ENCODE results near the gene ZFP91. TPM values are rescaled to one million over a fixed set of nuclear protein-coding genes. Genes with fewer than 3 reads are reported as not detected.

Gene ZFP91
- total and polyA plus RNA-seq, 9 of the 15 experiments (the other 6 are each of a cell fraction or from before 2014, with no cell fraction given): 17.6 to 58.3 (median 34.0) TPM

DNA sequence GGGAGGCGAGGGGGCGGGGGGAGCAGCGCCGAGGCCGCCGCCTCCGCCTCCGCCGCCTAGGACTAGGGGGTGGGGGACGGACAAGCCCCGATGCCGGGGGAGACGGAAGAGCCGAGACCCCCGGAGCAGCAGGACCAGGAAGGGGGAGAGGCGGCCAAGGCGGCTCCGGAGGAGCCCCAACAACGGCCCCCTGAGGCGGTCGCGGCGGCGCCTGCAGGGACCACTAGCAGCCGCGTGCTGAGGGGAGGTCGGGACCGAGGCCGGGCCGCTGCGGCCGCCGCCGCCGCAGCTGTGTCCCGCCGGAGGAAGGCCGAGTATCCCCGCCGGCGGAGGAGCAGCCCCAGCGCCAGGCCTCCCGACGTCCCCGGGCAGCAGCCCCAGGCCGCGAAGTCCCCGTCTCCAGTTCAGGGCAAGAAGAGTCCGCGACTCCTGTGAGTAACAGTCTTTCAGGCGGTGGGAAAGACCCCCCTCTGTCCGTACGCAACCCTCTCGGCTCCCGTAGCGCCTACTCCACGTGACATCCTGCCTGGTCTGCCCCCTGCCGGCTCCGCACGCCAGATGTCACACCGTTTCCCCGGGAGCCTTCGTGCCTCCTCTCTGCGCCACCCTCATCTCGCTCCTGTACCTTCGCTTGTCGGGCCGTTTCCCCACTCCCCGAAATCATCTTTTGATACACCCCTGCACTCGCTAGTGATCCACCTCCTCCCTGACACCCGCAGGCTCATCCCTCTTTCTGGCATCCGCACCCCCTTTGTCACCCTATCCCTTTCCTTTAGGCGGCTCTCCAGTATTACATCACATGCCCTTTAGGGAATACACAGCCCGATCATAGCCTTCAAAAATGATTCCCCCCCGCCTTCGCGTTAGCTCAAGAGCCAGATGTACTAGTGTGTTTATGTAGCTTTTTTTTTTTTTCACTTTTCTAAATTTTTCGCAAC, 598 bp downstream of the ZFP91 start (continued):
- peak; percentile 84 to 98; a peak in 3 of 4 replicates for TF ChIP-seq HDAC1 (IDR thresholded peaks at IDR 0.05)
- TF ChIP-seq CBX3 (IDR thresholded peaks at IDR 0.05; ENCODE audit: borderline replicate concordance in 1 of 2, low read length in 2 of 2): peak in 1 of 2 experiments; percentile 81; a peak in 1 of 3 replicates
- TF ChIP-seq, protein P1, sequence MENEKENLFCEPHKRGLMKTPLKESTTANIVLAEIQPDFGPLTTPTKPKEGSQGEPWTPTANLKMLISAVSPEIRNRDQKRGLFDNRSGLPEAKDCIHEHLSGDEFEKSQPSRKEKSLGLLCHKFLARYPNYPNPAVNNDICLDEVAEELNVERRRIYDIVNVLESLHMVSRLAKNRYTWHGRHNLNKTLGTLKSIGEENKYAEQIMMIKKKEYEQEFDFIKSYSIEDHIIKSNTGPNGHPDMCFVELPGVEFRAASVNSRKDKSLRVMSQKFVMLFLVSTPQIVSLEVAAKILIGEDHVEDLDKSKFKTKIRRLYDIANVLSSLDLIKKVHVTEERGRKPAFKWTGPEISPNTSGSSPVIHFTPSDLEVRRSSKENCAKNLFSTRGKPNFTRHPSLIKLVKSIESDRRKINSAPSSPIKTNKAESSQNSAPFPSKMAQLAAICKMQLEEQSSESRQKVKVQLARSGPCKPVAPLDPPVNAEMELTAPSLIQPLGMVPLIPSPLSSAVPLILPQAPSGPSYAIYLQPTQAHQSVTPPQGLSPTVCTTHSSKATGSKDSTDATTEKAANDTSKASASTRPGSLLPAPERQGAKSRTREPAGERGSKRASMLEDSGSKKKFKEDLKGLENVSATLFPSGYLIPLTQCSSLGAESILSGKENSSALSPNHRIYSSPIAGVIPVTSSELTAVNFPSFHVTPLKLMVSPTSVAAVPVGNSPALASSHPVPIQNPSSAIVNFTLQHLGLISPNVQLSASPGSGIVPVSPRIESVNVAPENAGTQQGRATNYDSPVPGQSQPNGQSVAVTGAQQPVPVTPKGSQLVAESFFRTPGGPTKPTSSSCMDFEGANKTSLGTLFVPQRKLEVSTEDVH (IDR thresholded peaks at IDR 0.05; ENCODE audit: low read depth, partially characterized antibody): peak; percentile 80
- TF ChIP-seq, protein P2, sequence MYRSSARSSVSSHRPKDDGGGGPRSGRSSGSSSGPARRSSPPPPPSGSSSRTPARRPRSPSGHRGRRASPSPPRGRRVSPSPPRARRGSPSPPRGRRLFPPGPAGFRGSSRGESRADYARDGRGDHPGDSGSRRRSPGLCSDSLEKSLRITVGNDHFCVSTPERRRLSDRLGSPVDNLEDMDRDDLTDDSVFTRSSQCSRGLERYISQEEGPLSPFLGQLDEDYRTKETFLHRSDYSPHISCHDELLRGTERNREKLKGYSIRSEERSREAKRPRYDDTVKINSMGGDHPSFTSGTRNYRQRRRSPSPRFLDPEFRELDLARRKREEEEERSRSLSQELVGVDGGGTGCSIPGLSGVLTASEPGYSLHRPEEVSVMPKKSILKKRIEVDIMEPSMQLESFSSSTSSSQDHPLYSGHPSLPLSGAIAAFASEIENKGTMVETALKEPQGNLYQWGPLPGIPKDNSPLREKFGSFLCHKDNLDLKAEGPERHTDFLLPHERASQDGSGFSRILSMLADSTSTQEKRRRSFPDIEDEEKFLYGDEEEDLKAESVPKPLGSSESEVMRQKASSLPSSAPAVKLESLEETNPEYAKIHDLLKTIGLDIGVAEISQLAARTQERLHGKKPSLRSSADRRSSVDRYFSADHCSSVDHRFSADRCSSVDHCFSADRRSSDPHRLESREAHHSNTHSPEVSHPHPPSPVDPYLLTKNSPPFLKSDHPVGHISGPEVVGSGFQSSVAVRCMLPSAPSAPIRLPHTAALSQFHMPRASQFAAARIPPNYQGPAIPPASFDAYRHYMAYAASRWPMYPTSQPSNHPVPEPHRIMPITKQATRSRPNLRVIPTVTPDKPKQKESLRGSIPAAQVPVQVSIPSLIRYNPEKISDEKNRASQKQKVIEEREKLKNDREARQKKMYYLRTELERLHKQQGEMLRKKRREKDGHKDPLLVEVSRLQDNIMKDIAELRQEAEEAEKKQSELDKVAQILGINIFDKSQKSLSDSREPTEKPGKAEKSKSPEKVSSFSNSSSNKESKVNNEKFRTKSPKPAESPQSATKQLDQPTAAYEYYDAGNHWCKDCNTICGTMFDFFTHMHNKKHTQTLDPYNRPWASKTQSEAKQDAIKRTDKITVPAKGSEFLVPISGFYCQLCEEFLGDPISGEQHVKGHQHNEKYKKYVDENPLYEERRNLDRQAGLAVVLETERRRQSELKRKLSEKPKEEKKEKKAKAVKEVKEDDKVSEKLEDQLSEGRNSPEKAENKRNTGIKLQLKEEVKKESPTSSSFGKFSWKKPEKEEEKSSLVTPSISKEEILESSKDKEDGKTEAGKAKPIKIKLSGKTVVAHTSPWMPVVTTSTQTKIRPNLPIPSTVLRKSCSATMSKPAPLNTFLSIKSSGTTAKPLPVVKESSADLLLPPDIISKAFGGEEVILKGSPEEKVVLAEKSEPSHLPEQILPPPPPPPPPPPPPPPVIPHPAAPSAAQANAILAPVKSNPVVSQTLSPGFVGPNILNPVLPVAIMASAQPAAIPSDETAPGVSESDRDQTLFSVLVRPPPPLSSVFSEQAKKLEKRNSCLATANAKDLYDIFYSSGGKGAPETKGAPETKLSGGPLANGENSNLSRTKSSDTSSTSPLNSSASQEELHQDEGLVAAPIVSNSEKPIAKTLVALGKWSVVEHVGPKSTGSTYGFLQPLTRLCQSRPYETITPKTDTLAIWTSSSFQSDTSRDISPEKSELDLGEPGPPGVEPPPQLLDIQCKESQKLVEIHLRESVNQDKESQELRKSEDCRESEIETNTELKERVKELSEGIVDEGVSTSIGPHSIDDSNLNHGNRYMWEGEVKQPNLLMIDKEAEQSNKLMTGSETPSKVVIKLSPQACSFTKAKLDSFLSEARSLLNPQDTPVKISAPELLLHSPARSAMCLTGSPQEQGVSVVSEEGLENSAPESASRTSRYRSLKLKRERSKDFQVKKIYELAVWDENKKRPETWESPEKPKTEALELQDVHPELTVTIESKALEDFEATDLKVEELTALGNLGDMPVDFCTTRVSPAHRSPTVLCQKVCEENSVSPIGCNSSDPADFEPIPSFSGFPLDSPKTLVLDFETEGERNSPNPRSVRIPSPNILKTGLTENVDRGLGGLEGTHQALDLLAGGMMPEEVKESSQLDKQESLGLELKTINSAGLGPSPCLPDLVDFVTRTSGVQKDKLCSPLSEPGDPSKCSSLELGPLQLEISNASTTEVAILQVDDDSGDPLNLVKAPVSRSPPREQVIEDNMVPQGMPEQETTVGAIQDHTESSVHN (IDR thresholded peaks at IDR 0.05; ENCODE audit: borderline replicate concordance in 1 of 2, low read depth in 1 of 2): peak in 1 of 2 experiments; percentile 72; a peak in 1 of 4 replicates
- TF ChIP-seq, protein P3, sequence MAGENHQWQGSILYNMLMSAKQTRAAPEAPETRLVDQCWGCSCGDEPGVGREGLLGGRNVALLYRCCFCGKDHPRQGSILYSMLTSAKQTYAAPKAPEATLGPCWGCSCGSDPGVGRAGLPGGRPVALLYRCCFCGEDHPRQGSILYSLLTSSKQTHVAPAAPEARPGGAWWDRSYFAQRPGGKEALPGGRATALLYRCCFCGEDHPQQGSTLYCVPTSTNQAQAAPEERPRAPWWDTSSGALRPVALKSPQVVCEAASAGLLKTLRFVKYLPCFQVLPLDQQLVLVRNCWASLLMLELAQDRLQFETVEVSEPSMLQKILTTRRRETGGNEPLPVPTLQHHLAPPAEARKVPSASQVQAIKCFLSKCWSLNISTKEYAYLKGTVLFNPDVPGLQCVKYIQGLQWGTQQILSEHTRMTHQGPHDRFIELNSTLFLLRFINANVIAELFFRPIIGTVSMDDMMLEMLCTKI (IDR thresholded peaks at IDR 0.05; ENCODE audit: partially characterized antibody): no peak
- TF ChIP-seq CTCF (IDR thresholded peaks at IDR 0.05 in 2 of 3, conservative IDR thresholded peaks at IDR 0.05 in 1 of 3; ENCODE audit: insufficient read depth in 2 of 3, low read depth in 1 of 3, low read length in 3 of 3): peak; percentile 68 to 85 (median 74)
- TF ChIP-seq MAZ (CRISPR knock-in tag; conservative IDR thresholded peaks at IDR 0.05 in 1 of 2, IDR thresholded peaks at IDR 0.05 in 1 of 2): peak in 1 of 2 experiments; percentile 91
- TF ChIP-seq ZNF121 (CRISPR knock-in tag; conservative IDR thresholded peaks at IDR 0.05): no peak
- TF ChIP-seq SIRT6 (IDR thresholded peaks at IDR 0.05; ENCODE audit: low read depth, low read length): no peak
- TF ChIP-seq EP300 (IDR thresholded peaks at IDR 0.05; ENCODE audit: low read length): peak; percentile 54; the same call in 1 of the 2 replicates

All from K562 (cell line).